ENCODE data around the gene DAZ3.
"Not testable (repeated sequence)": the region's sequence is repeated elsewhere in the genome, so short reads cannot be mapped to it uniquely, and the experiment has no call there.

DAZ3 gene

GRCh38 chrY:24813293-24813692 lies at the start of gene DAZ3:
Gene DAZ3 (minus strand): TSS chrY:24813393. CDS start chrY:24813185, 208 bp downstream.
- not testable (repeated sequence) for DNase-seq

GRCh38 chrY:24833619-24834018 lies 20.4 kb upstream of the DAZ3 start, which contains the start of gene DAZ4:
Gene DAZ4 (plus strand): TSS chrY:24833919. CDS start chrY:24834127, 208 bp downstream.
- not testable (repeated sequence) for DNase-seq

- DNase-seq = not testable (repeated sequence)
These were observed 11.9 kb upstream of the DAZ3 start for GRCh38 chrY:24825069-24825468.

- not testable (repeated sequence) for DNase-seq
These were observed 11.1 kb upstream of the DAZ3 start for GRCh38 chrY:24824184-24824879.

DNA sequence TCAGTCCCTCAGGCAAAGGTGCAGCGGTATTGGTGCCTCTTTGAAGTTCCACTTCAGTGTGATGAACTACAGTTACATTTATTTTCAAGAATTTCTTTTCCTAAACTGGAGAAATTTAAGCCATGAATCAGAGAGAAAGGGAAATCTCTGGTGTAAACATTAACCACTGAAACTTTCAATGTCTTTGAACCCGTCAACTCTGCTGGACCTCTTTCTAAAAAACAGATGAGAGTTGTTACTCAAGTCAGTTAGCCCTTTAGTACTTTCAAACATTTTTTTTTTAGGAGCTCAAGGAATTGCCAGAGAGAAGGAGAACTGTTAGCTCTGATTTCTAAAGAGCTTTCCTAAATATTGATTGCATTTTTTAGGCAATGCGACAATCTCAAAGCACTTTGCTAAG lies 8.6 kb upstream of the DAZ3 start:
- not testable (repeated sequence) for DNase-seq
